Caki2 (cell line): ENCODE data around the gene CD37. TPM values are rescaled to one million over a fixed set of nuclear protein-coding genes. Genes with fewer than 3 reads are reported as not detected.
A peak's percentile ranks its signal among the peaks of the same experiment; 100 is the strongest.
"Not testable (repeated sequence)": the region's sequence is repeated elsewhere in the genome, so short reads cannot be mapped to it uniquely, and the experiment has no call there.

ENCODE experiments used
- DNase-seq: peaks from one replicate; pipeline ENCODE4 v3.0.0-alpha.2; 2015; ENCODE audit warnings: low read depth
- in situ Hi-C: cut with HindIII; loops from 2 replicates; pipeline ENCODE4 v1.10.0; 2016; ENCODE audit warnings: low sequenced_read_pairs, low pct_unique_long_range_greater_than_20kb, mixed read lengths
- total RNA-seq: library from RNA; depleted of rRNA; stranded (reverse); fragments of >200 nt; shearing (Covaris generic); gene quantifications from 2 replicates; pipeline ENCODE4 v1.2.3, GENCODE V29; 2014; ENCODE audit warnings: low replicate concordance

CD37 gene
- total RNA-seq, 1 experiment from 2014 or later: not detected

- DNase-seq: no peak
- in situ Hi-C loops: no loop called here
Measured at GRCh38 chr19:49326165-49326704, 9.0 kb upstream of the CD37 start.

- in situ Hi-C loops: no loop called here
- no peak for DNase-seq
Measured at GRCh38 chr19:49327878-49328544, 7.2 kb upstream of the CD37 start.

GRCh38 chr19:49328741-49329140 is 6.5 kb upstream of the CD37 start:
- in situ Hi-C loops: no loop called here
- no peak for DNase-seq

- in situ Hi-C loops, DNase-seq: not testable (repeated sequence)
Measured at GRCh38 chr19:49331187-49331586, 4.0 kb upstream of the CD37 start.

GRCh38 chr19:49331616-49332055 is 3.6 kb upstream of the CD37 start:
- in situ Hi-C loops: no loop called here
- peak; percentile 93 for DNase-seq

GRCh38 chr19:49332691-49333417 is 2.4 kb upstream of the CD37 start:
- in situ Hi-C loops, DNase-seq: not testable (repeated sequence)

GRCh38 chr19:49333418-49333805 is 1.8 kb upstream of the CD37 start:
- DNase-seq: no peak
- in situ Hi-C loops: no loop called here

- no peak for DNase-seq
- in situ Hi-C loops: no loop called here
Measured at GRCh38 chr19:49333811-49334288, 1.4 kb upstream of the CD37 start.

GRCh38 chr19:49335784-49336481 is 727 bp downstream of the CD37 start:
- in situ Hi-C loops: no loop called here
- DNase-seq: no peak

GRCh38 chr19:49336482-49337266 is 1.5 kb downstream of the CD37 start:
- DNase-seq: no peak
- in situ Hi-C loops: no loop called here

GRCh38 chr19:49337267-49338022 is 2.2 kb downstream of the CD37 start:
- in situ Hi-C loops: no loop called here
- no peak for DNase-seq

GRCh38 chr19:49338023-49338677 is 2.9 kb downstream of the CD37 start:
- in situ Hi-C loops: no loop called here
- no peak for DNase-seq

- in situ Hi-C loops: no loop called here
- DNase-seq: peak; percentile 82
Measured at GRCh38 chr19:49338691-49339300, 3.6 kb downstream of the CD37 start.

- in situ Hi-C loops: no loop called here
- peak; percentile 97 for DNase-seq
Measured at GRCh38 chr19:49339301-49340068, 4.3 kb downstream of the CD37 start.

- in situ Hi-C loops: no loop called here
- peak; percentile 57 for DNase-seq
Measured at GRCh38 chr19:49340069-49340864, 5.1 kb downstream of the CD37 start.
